GM18519 (cell line): ENCODE results near the gene RSPH4A.
"Not testable (repeated sequence)": the region's sequence is repeated elsewhere in the genome, so short reads cannot be mapped to it uniquely, and the experiment has no call there.

Source experiments
- ATAC-seq: cut with Tn5 transposase; IDR thresholded peaks from one replicate; pipeline ENCODE4 v1.9.1; 2021; ENCODE audit warnings: mild to moderate bottlenecking, moderate library complexity; ENCODE audit not compliant: unreplicated experiment, low FRiP score

The RSPH4A gene

GRCh38 chr6:116615937-116616736, at the start of gene RSPH4A:
TSS of gene RSPH4A (plus strand) at chr6:116616479. CDS start at chr6:116616624, 145 bp downstream.
- ATAC-seq: peak; percentile 99

GRCh38 chr6:116568111-116568510, 48.2 kb upstream of the RSPH4A start:
- ATAC-seq: no peak

GRCh38 chr6:116568821-116569755, 47.2 kb upstream of the RSPH4A start:
- no peak for ATAC-seq

- ATAC-seq: peak; percentile 93
Measured at GRCh38 chr6:116570856-116571682, 45.2 kb upstream of the RSPH4A start, which contains the start of gene RWDD1. TSS of gene RWDD1 (plus strand) at chr6:116571504. CDS start at chr6:116571583, 79 bp downstream.

GRCh38 chr6:116571683-116572000, 44.6 kb upstream of the RSPH4A start:
- no peak for ATAC-seq

GRCh38 chr6:116572162-116572561, 44.1 kb upstream of the RSPH4A start:
- ATAC-seq: no peak

GRCh38 chr6:116575227-116575626, 41.1 kb upstream of the RSPH4A start:
- no peak for ATAC-seq

- no peak for ATAC-seq
Measured at GRCh38 chr6:116577486-116577885, 38.8 kb upstream of the RSPH4A start.

GRCh38 chr6:116578335-116578734, 37.9 kb upstream of the RSPH4A start:
- ATAC-seq: no peak

- no peak for ATAC-seq
Measured at GRCh38 chr6:116579143-116579542, 37.1 kb upstream of the RSPH4A start.

GRCh38 chr6:116580198-116580597, 36.1 kb upstream of the RSPH4A start:
- no peak for ATAC-seq

GRCh38 chr6:116586276-116586675, 30.0 kb upstream of the RSPH4A start:
- no peak for ATAC-seq

- ATAC-seq: no peak
Measured at GRCh38 chr6:116586738-116587137, 29.5 kb upstream of the RSPH4A start.

GRCh38 chr6:116595247-116595646, 21.0 kb upstream of the RSPH4A start:
- ATAC-seq: no peak

GRCh38 chr6:116596815-116597214, 19.5 kb upstream of the RSPH4A start:
- no peak for ATAC-seq

GRCh38 chr6:116603916-116604315, 12.4 kb upstream of the RSPH4A start:
- not testable (repeated sequence) for ATAC-seq

GRCh38 chr6:116604868-116605267, 11.4 kb upstream of the RSPH4A start:
- ATAC-seq: not testable (repeated sequence)

- no peak for ATAC-seq
Measured at GRCh38 chr6:116605935-116606334, 10.3 kb upstream of the RSPH4A start.

- no peak for ATAC-seq
Measured at GRCh38 chr6:116611056-116611455, 5.2 kb upstream of the RSPH4A start.

- ATAC-seq: no peak
Measured at GRCh38 chr6:116616737-116617053, 416 bp downstream of the RSPH4A start.
